Renal cortex interstitium (tissue), 15 donors: ENCODE data around the gene FOS. TPM values are rescaled to one million over a fixed set of nuclear protein-coding genes. Genes with fewer than 3 reads are reported as not detected.
"Not testable (repeated sequence)": the region's sequence is repeated elsewhere in the genome, so short reads cannot be mapped to it uniquely, and the experiment has no call there.

Source experiments
- DNase-seq, 11 donors: peaks; one replicate each; pipeline ENCODE4 v3.0.0-alpha.2; 2013; ENCODE audit warnings: low read depth in 9 of 11, low spot score in 4 of 11; ENCODE audit errors: extremely low read depth in 1 of 11
- long read RNA-seq, 16 experiments: transcript quantifications; one replicate each; lab custom pipeline, GENCODE V29; 2026
- polyA plus RNA-seq, 3 donors: library from polyadenylated mRNA; unstranded; fragments of 120-200 nt; gene quantifications; one replicate each; pipeline ENCODE4 v1.2.1, GENCODE V29; 2013; ENCODE audit not compliant: insufficient read length in 3 of 3

The FOS gene
- 100 to 1,000 TPM; 241 to 640 (median 512) TPM for polyA plus RNA-seq
- long read RNA-seq, donor 1, transcript FOS-205 (3 exons, 629 nt), result minor isoform, 5 of 28 reads
- long read RNA-seq, donor 1, transcript FOS-208 (3 exons, 1,496 nt), result minor isoform, 7 of 28 reads
- long read RNA-seq, donor 1, transcript FOS-201 (4 exons, 2,158 nt), result major isoform, 12 of 28 reads
- long read RNA-seq, donor 1, partial matches to known transcripts, result 0 of 28 reads
- long read RNA-seq, donor 1, other reads (novel, unspliced or antisense), result 0 of 28 reads
- long read RNA-seq, donor 2, transcript FOS-208 (3 exons, 1,496 nt), result minor isoform, 15 of 85 reads
- long read RNA-seq, donor 2, transcript FOS-206 (2 exons, 1,280 nt), result minor isoform, 8 of 85 reads
- long read RNA-seq, donor 2, transcript FOS-201 (4 exons, 2,158 nt), result major isoform, 26 of 85 reads
- long read RNA-seq, donor 2, transcript FOS-205 (3 exons, 629 nt), result minor isoform, 5 of 85 reads
- long read RNA-seq, donor 2, partial matches to known transcripts, result 27 of 85 reads
- long read RNA-seq, donor 2, other reads (novel, unspliced or antisense), result 0 of 85 reads
- long read RNA-seq, donor 3, transcript FOS-201 (4 exons, 2,158 nt), result major isoform, 259 of 387 reads
- long read RNA-seq, donor 3, transcript FOS-205 (3 exons, 629 nt), result minor isoform, 20 of 387 reads
- long read RNA-seq, donor 3, transcript FOS-206 (2 exons, 1,280 nt), result minor isoform, 27 of 387 reads
- long read RNA-seq, donor 3, transcript FOS-208 (3 exons, 1,496 nt), result minor isoform, 49 of 387 reads
- long read RNA-seq, donor 3, partial matches to known transcripts, result 13 of 387 reads
- long read RNA-seq, donor 3, other reads (novel, unspliced or antisense), result 6 of 387 reads
- long read RNA-seq, donor 4, partial matches to known transcripts, result 0 of 3 reads
- long read RNA-seq, donor 4, other reads (novel, unspliced or antisense), result 0 of 3 reads
- long read RNA-seq, donor 5, result 0 reads
- long read RNA-seq, donor 6, transcript FOS-201 (4 exons, 2,158 nt), result major isoform, 36 of 73 reads
- long read RNA-seq, donor 6, transcript FOS-205 (3 exons, 629 nt), result minor isoform, 5 of 73 reads
- long read RNA-seq, donor 6, transcript FOS-208 (3 exons, 1,496 nt), result minor isoform, 17 of 73 reads
- long read RNA-seq, donor 6, transcript FOS-206 (2 exons, 1,280 nt), result minor isoform, 12 of 73 reads
- long read RNA-seq, donor 6, partial matches to known transcripts, result 0 of 73 reads
- long read RNA-seq, donor 6, other reads (novel, unspliced or antisense), result 0 of 73 reads
- long read RNA-seq, donor 7, transcript FOS-206 (2 exons, 1,280 nt), result minor isoform, 8 of 64 reads
- long read RNA-seq, donor 7, transcript FOS-201 (4 exons, 2,158 nt), result major isoform, 38 of 64 reads
- long read RNA-seq, donor 7, partial matches to known transcripts, result 7 of 64 reads
- long read RNA-seq, donor 7, other reads (novel, unspliced or antisense), result 0 of 64 reads
- long read RNA-seq, donor 8, result 0 reads
- long read RNA-seq, donor 9, transcript FOS-208 (3 exons, 1,496 nt), result minor isoform, 7 of 41 reads
- long read RNA-seq, donor 9, transcript FOS-201 (4 exons, 2,158 nt), result major isoform, 23 of 41 reads
- long read RNA-seq, donor 9, transcript FOS-206 (2 exons, 1,280 nt), result minor isoform, 5 of 41 reads
- long read RNA-seq, donor 9, partial matches to known transcripts, result 0 of 41 reads
- long read RNA-seq, donor 9, other reads (novel, unspliced or antisense), result 0 of 41 reads
- long read RNA-seq, donor 10, transcript FOS-206 (2 exons, 1,280 nt), result minor isoform, 11 of 79 reads
- long read RNA-seq, donor 10, transcript FOS-201 (4 exons, 2,158 nt), result major isoform, 51 of 79 reads
- long read RNA-seq, donor 10, transcript FOS-208 (3 exons, 1,496 nt), result minor isoform, 10 of 79 reads
- long read RNA-seq, donor 10, partial matches to known transcripts, result 0 of 79 reads
- long read RNA-seq, donor 10, other reads (novel, unspliced or antisense), result 0 of 79 reads
- long read RNA-seq, donor 11, transcript FOS-205 (3 exons, 629 nt), result minor isoform, 8 of 166 reads
- long read RNA-seq, donor 11, transcript FOS-208 (3 exons, 1,496 nt), result minor isoform, 28 of 166 reads
- long read RNA-seq, donor 11, transcript FOS-206 (2 exons, 1,280 nt), result minor isoform, 14 of 166 reads
- long read RNA-seq, donor 11, transcript FOS-201 (4 exons, 2,158 nt), result major isoform, 112 of 166 reads
- long read RNA-seq, donor 11, partial matches to known transcripts, result 0 of 166 reads
- long read RNA-seq, donor 11, other reads (novel, unspliced or antisense), result 0 of 166 reads
- long read RNA-seq, donor 12, partial matches to known transcripts, result 0 of 11 reads
- long read RNA-seq, donor 12, other reads (novel, unspliced or antisense), result 0 of 11 reads
- long read RNA-seq, donor 13, result 0 reads
- long read RNA-seq, donor 14, transcript FOS-201 (4 exons, 2,158 nt), result major isoform, 6 of 10 reads
- long read RNA-seq, donor 14, partial matches to known transcripts, result 0 of 10 reads
- long read RNA-seq, donor 14, other reads (novel, unspliced or antisense), result 0 of 10 reads
- long read RNA-seq, donor 15, transcript FOS-201 (4 exons, 2,158 nt), result major isoform, 64 of 89 reads
- long read RNA-seq, donor 15, transcript FOS-206 (2 exons, 1,280 nt), result minor isoform, 8 of 89 reads
- long read RNA-seq, donor 15, transcript FOS-208 (3 exons, 1,496 nt), result minor isoform, 11 of 89 reads
- long read RNA-seq, donor 15, partial matches to known transcripts, result 0 of 89 reads
- long read RNA-seq, donor 15, other reads (novel, unspliced or antisense), result 0 of 89 reads
- long read RNA-seq, donor 16, transcript FOS-201 (4 exons, 2,158 nt), result major isoform, 35 of 50 reads
- long read RNA-seq, donor 16, transcript FOS-206 (2 exons, 1,280 nt), result minor isoform, 7 of 50 reads
- long read RNA-seq, donor 16, transcript FOS-208 (3 exons, 1,496 nt), result minor isoform, 5 of 50 reads
- long read RNA-seq, donor 16, partial matches to known transcripts, result 0 of 50 reads
- long read RNA-seq, donor 16, other reads (novel, unspliced or antisense), result 0 of 50 reads

DNA sequence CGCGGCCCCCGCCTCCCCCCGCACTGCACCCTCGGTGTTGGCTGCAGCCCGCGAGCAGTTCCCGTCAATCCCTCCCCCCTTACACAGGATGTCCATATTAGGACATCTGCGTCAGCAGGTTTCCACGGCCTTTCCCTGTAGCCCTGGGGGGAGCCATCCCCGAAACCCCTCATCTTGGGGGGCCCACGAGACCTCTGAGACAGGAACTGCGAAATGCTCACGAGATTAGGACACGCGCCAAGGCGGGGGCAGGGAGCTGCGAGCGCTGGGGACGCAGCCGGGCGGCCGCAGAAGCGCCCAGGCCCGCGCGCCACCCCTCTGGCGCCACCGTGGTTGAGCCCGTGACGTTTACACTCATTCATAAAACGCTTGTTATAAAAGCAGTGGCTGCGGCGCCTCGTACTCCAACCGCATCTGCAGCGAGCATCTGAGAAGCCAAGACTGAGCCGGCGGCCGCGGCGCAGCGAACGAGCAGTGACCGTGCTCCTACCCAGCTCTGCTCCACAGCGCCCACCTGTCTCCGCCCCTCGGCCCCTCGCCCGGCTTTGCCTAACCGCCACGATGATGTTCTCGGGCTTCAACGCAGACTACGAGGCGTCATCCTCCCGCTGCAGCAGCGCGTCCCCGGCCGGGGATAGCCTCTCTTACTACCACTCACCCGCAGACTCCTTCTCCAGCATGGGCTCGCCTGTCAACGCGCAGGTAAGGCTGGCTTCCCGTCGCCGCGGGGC, at the start of gene FOS:
FOS (plus strand) TSS at position 407 of the 731 bp plus-strand sequence; CDS start at position 562, 155 bp downstream.
- DNase-seq, result peak in 7 of 11 donors; percentile 90 to 95 (median 92)

DNA sequence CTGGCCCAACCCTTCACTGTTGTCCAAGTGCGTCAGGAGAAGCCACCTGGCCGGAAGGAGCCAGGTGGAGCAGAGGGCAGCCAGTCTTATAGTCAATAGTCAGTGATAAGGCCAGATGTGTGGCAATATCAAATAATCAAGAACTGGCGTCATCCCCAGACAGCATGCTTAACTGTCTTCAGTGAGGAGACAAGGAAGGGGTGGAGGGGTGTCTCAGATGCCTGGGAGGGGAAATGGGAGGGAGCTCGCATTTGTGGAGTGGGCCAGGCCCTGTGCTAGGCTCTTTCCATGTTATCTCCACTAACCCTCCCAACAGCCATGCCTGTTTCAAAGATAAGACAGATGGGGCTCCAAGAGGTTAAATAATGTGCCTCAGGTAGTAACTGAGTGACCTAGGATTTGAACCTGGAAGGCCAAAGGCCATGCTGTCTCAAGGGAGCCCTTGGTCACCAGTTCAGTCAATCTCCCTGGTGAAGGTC, 48.9 kb upstream of the FOS start:
- DNase-seq, result no peak

DNA sequence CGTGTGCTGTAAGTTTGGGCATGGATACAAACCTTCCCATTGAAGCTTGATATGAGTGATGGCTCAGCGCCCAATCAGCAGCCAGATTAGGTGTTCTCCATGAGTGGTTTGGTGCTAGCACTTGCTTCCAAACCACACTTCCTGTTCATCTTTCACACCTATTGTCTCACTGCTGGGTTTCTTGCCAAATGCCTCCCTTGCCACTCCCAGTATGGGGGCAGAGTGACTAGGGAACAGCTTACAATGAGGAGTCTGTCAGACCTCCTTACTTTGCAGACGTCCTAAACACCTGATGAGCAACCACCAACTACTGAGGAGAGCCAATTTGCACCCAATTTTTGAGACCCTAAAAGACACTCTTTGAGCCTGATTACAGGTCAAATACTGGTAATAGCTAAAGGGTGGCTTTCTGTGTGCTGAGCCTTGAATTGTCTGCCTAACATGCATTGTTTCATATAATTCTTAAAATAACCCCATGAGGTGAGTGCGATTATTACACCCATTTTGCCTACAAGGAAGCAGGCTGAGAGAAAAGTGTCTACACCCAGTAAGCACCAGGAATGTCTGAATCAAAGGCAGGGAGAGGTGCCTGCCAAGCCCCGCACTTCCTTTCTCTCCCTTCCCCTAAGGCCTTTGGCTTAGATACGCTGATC, 48.4 kb upstream of the FOS start:
- peak in 1 of 11 donors; percentile 46 for DNase-seq

GRCh38 chr14:75231320-75231719, 47.3 kb upstream of the FOS start:
- no peak for DNase-seq

DNA sequence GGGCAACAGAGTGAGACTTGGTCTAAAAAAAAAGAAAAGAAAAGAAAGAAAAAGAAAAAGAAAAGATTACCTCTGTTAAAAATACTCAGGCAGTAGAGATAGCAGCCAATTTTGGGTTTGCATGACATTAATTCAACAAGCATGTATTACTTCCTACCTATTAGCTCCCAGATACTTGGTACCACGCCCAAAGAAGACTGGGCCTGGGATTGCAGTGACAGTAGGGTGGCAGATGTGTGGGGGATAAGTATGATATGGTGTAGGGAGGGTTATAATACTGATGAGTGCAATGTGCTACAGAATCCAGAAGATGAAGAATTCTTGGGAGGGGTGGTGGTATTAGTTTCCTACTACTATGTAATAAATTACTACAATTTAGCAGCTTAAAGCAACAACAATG, 46.4 kb upstream of the FOS start:
- DNase-seq, result no peak

DNA sequence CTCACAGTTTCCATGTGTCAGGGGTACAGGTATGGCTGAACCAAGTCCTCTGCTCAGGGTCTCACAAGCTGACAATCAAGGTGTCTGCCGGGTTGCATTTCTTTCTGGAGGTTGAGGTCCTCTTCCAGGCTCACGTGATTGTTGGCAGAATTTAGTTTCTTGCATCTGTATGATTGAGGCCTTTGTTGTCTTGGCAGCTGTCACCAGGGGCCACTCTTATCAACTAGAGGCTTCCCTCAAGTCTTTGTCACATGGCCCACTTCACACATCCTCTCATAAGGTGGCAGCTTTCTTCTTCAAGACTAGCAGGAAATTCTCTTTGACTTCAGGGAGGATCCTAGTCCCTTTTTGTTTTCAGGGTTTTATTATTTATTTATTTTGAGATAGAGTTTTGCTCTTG, 46.0 kb upstream of the FOS start:
- no peak for DNase-seq

DNA sequence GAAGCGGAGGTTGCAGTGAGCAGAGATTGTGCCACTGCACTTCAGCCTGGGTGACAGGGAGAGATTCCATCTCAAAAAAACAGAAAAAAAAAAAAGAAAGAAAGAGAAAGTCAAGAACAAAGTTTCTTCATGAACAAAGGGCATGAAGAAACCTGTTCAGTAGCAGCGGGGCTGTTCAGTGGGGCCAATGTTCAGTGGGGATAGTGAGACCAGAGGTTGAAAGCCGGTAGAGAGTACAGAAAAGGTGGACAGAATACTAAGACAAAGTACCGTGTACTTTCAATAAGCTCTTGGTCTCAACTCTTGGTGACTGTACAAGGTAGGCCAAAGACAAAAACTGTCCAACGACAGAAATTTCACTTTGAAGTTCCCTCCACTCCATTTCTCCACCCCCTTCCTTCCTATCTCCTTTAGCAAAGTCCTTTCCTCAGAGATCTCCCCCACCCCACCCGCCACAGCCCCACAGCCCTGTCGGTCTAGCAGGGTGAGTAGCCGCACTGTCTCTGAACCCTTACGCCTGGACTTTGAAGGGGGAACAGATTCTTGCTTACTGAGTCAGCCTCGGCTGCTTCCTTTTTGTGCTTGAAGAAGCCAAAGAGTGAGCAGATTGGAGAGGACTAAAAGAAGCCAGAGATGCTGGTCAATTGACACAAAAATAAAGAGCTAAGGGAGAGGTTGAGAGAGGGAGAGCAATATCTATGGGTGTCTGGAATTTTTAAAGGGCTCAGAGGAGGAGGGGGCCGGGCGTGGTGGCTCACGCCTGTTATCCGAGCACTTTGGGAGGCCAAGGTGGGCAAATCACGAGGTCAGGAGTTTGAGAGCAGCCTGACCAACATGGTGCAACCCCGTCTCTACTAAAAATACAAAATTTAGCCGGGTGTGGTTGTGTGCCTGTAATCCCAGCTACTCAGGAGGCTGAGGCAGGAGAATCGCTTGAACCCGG, 44.2 kb upstream of the FOS start:
- DNase-seq, result no peak

DNA sequence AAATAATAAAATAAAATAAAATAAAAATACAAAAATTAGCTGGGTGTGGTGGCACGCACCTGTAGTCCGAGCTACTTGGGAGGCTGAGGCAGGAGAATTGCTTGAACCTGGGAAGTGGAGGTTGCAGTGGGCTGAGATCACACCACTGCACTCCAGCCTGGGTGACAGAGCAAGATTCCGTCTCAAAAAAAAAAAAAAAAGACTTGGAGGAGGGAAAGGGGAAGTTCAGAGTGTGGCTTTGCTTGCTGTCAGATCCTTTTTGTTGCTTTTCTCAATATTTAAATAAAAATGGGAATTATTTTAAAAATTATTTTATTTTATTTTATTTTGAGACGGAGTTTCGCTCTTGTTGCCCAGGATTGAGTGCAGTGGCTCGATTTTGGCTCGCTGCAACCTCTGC, 43.4 kb upstream of the FOS start:
- DNase-seq, result not testable (repeated sequence)

- DNase-seq, result no peak
These were observed 42.2 kb upstream of the FOS start for GRCh38 chr14:75236467-75236866.

DNA sequence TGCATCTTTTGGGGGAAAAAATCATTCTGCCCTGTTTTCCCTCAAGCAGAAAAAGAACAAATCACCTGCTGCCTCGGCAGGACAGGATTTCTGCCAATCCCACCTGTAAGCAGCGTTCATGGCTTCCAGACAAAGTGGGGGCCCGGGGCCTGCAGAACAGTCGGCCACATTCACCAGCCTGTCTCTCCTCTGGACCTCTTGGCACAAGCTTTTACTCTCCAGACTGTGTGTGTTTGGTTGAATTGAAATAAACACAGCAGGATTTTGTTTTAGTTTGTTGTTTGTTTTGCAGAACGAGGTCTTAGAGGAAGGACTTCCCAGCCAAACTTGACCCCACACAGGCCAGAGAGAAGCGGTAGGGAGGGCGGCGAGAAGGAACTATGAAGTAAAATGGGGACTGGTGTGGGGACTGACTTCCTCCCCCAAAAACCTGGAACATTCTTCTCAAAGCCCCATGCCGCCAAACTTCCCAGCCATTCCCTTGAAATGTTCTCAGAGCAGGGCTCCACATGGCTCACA, 41.7 kb upstream of the FOS start:
- no peak for DNase-seq

DNA sequence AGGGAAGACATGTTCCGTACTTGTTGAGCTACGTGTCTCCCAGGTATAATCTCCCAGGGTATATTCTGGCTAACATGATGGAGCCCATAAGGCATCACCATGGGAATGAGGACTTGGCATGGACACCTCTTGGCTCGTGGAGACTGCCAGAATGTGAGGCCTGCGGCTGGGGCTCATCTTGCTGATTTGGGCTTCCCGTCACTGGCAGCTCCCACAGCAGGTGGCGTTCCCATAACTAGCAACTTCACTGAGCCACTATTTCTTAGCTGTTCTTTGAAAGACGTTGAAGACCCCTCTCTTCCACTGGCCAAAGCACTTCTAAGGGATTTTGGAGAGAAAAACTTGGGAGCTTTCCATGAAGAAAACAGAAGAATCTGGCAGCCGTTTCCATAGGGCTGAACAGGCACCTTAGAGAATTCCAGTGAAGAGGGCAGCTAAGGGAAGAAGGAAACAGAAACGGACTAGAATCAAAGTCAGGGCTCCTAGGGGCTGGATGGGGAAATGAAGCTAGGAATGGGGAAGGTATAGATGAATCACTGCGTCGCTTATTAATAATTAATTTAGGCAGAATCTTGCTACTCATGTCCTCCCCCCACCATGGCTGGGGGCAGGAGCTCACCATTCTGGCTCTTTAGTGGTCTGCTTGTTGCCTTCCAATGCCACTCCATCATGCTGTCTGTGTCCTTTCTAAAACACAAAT, 39.7 kb upstream of the FOS start:
- no peak for DNase-seq

DNA sequence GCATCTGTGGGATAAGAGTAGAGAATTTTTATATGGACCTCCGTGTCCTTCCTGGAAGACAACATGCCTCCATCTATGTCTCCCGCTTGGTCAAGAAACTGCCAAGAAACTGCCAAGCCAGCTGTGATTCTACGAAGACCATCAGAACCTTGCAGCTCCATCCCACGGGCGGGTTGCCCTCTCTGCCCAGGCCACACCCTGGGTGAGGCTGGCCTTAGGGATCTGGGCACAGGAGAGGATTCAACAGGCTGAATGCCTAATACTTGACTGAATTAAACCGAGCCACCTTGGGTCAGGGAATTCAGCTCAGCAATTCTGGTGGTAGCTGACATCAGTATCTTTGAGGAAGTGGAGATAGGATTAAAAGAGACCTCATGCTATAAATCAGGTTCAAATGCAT, 37.8 kb upstream of the FOS start:
- DNase-seq, result no peak
